GM19238 (cell line): ENCODE results near the gene OR6C70.
"Not testable (repeated sequence)": the region's sequence is repeated elsewhere in the genome, so short reads cannot be mapped to it uniquely, and the experiment has no call there.

Experiments
- DNase-seq: peaks from one replicate; pipeline ENCODE4 v3.0.0; 2011; ENCODE audit warnings: low spot score; ENCODE audit not compliant: insufficient read length

The OR6C70 gene

DNA sequence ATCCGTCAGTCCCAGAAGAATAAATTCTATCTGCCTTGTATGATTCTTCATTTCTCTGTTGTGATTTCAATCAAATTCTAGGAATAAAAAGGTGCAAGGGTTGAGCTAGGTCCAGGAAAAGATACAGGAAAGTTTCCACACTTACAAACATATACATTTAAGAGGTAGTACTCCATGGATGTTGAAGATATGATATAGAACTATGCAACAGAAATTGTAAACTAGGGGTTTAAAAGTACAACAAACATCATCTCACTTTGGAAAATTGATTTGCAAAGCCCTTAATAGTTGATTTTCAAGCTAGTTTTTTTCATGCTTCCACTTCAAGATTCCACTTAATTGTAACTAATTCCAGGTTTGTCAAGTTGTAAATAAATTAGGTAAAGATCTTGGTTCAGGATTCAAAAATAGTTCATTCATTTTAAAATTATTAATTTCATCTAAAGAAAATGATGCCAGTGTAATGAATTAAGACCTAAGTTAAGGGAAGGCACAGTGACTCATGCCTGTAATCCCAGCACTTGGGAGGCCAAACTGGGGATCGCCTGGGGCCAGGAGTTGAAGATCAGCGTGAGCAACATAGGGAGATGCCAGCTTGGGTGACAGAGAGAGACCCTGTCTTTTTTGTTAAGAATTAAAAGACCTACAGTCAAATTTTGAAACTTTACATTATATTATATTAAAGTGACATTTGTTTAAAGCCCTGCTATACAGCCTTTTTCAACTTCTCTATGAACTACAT lies at the start of gene OR6C70:
Gene OR6C70, minus strand, starts transcription at position 51 of the 742 bp plus-strand sequence. Its CDS starts 0 bp downstream, at position 51.
- no peak for DNase-seq

DNA sequence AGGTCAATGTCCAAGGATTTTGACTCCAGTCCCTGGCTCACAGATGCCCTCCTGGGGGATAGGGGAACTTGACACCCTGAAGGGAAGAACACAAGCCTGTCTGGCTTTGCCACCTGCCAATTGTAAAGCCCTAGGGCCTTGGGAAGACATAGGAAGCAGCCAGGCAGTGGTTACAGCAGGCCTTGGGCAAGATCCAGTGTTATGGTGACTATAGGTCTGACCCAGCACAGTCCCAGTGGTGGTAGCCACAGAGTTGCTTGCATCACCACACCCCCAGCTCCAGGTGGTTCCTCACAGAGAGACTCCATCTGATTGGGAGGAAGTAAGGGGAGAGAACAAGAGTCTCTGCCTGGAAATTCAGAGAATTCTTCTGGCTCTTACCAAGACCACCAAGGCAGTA lies 46.5 kb upstream of the OR6C70 start:
- DNase-seq, result no peak

DNA sequence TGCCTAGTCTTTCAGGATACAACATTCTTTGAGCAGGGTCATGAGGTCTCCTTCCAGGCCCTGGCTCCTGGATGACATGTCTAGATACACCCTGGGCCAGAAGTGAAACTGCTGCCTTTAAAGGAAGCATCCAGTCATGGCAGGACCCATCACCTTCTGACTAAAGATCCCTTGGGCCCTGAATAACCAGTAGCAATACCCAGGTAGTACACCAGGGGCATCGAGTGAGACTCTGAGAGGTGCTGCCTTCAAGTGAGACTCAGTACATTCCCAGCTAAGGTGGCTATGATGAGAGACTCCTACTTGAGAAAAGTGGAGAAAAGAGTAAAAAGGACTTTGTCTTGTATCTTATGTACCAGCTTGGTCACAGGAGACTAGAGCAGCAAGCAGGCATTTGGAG lies 45.8 kb upstream of the OR6C70 start:
- DNase-seq, result no peak

DNA sequence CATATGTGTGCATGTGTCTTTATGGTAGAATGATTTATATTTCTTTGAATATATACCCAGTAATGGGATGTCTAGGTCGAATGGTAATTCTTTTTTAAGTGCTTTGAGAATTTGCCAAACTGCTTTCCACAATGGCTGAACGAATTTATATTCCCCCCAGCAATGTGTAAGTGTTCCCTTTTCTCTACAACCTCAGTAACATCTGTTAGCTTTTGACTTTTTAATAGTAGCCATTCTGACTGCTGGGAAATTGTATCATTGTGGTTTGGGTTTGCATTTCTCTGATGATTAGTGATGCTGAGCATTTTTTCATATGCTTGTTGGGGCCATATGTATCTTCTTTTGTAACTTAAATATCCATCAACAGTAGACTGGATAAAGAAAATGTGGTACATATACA lies 31.7 kb upstream of the OR6C70 start:
- DNase-seq, result no peak

DNA sequence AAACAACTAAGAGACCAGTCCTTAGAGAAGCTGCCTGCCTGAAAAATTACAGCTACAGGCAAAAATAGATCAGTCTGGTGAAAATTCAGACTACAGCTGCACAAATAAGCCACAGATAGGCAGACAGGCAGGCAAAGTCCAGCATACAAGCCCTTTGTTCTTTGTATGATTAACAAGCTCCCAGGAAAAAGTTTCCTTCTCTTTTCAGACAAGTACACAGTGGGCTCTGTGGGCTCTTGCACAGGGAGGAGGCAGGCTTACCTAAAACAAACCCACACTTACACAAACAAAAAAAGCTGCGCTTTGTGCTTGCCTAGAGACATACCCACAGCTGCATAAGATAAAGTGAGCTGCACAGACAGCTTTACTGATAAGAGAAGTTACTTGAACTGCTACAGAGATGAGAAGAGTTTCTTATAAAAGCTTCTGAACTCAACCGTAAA lies 29.9 kb upstream of the OR6C70 start:
- no peak for DNase-seq

DNA sequence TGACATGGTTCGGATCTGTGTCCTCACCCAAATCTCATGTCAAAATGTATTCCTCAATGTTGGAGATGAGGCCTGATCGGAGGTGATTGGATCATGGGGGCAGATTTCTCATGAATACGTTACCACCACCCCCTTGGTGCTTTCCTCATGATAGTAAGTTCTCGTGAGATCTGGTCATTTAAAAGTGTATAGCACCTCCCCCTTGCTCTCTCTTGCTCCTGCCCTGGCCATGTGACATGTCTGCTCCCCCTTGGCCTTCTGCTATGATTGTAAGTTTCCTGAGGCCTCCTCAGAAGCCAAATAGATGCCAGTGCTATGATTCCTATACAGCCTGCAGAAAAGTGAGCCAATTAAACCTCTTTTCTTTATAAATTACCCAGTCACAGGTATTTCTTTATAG lies 29.3 kb upstream of the OR6C70 start:
- DNase-seq, result no peak

DNA sequence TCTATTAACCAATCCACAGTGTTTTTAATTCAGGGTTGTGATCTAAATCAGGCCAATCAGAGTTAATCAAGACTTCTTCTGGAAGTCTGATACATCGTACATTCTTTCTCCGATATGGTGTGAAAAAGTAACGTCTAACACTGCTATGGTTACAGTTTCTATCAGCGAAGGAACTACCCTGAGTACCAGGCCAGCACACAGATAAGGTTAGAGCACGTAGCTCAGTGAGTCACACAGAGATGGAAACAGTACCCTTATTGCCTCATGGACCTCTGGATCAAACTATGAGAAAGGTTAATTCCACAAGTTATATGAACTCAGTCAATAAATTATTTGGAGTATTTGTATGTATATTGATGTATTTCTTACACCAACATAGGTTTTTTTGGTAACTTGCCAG lies 25.6 kb upstream of the OR6C70 start:
- no peak for DNase-seq

DNA sequence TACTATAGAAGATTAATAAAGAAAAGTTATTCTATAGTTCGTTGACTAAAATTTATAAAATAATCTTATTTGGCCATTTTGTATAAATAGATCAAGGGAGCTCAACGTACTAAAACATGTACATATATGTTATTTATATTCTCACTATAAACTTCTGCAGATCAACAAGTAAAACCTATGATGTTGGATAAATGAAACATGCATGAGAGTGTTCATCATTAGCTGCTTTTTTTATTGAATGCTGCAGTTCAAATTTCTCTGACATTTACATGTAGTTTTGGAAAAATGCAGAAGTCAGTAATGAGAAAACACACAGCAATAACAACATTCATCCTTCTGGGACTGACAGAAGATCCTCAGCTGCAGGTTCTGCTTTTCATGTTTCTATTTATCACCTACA lies 22.1 kb upstream of the OR6C70 start, which contains the start of gene OR6C68:
Gene OR6C68, plus strand, starts transcription at position 301 of the 400 bp plus-strand sequence. Its CDS starts 0 bp downstream, at position 301.
- DNase-seq, result no peak

DNA sequence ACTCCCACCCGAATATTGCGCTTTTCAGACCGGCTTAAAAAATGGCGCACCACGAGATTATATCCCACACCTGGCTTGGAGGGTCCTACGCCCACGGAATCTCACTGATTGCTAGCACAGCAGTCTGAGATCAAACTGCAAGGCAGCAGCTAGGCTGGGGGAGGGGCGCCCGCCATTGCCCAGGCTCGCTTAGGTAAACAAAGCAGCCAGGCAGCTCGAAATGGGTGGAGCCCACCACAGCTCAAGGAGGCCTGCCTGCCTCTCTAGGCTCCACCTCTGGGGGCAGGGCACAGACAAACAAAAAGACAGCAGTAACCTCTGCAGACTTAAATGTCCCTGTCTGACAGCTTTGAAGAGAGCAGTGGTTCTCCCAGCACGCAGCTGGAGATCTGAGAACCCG lies 14.3 kb upstream of the OR6C70 start:
- DNase-seq, result not testable (repeated sequence)

DNA sequence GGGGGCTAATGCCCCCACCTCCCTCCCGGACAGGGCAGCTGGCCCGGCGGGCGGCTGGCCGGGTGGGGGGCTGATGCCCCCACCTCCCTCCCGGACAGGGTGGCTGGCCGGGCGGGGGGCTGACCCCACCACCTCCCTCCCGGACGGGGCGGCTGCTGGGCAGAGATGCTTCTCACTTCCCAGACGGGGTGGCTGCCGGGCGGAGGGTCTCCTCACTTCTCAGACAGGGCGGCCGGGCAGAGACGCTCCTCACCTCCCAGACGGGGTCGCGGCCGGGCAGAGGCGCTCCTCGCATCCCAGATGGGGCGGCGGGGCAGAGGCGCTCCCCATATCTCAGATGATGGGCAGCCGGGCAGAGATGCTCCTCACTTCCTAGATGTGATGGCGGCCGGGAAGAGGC lies 9.2 kb upstream of the OR6C70 start:
- DNase-seq, result not testable (repeated sequence)

DNA sequence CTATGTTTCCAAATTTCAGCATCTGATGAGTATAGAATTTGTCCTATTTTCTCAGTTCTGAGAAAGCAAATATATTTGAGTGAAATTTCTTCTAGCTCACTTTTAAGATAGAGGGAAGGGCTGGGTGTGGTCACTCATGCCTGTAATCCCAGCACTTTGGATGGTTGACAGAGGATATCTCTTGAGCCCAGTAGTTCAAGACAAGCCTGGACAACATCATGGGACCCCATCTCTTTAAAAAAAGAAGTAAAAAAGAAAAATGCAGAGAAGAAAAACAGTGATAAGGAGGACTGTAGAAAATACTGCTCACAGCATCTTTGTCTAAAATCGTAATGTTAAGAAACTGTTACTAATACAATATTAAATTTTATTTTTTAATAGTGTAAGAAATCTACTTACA lies 2.3 kb upstream of the OR6C70 start:
- no peak for DNase-seq

DNA sequence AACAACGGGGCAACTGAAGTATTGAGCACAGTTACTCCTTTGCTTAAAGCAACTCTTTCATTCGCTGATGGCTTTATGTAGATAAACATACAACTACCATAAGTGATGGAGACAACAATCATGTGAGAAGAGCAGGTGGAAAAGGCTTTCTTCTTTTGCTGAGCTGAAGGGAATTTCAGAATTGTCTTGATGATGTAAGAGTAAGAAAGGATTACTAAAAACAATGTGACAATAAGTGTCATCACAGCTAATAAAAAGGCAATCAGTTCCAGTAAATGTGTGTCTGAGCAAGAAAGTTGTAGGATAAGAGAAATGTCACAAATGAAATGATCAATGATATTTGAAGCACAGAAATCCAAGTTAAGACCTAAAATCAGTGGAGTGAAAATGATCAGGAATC lies 647 bp downstream of the OR6C70 start:
- no peak for DNase-seq

DNA sequence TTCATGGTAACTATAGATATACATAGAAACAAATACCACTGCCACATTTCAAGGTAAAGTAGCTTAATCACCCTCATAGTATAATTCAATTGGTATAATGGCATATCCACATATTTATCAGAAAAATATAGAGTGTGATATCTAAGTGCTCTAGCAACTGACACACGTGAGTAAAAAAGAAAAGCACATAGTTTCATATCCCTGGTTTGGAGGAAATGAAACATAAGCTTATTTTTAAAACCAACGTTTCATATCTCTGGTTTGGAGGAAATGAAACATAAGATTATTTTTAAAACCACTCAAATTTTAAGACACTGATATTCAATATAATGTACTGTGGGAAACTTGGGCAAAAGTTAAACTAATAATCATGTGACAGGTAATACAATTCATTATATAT lies 2.1 kb downstream of the OR6C70 start:
- DNase-seq, result no peak

DNA sequence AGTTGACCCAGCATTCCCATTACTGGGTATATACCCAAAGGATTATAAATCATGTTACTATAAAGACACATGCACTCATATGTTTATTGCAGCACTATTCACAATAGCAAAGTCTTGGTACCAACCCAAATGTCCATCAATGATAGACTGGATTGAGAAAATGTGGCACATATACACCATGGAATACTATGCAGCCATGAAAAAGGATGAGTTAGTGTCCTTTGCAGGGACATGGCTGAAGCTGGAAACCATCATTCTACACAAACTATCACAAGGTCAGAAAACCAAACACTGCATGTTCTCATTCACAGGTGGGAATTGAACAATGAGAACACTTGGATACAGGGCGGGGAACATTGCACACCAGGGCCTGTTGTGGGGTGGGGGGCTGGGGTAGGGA lies 5.0 kb downstream of the OR6C70 start:
- not testable (repeated sequence) for DNase-seq

DNA sequence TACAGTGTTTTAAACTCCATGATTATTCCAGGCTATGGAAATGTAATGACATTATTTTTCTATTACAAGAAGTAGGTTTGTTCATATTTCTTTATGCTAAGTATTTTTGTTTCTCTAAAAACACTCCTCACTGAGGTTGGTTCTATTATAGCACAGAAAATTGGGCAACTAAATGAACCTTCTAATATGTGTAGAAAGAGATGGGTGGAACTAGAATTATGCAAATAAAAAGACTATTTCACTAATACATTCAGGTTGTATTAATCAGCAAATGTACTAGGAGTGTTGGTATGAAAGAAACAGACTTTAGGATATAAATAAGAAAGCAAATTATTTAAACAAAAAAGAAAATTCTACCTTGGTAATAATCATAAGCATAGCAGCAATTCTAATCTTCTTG lies 21.1 kb downstream of the OR6C70 start:
- DNase-seq, result no peak

DNA sequence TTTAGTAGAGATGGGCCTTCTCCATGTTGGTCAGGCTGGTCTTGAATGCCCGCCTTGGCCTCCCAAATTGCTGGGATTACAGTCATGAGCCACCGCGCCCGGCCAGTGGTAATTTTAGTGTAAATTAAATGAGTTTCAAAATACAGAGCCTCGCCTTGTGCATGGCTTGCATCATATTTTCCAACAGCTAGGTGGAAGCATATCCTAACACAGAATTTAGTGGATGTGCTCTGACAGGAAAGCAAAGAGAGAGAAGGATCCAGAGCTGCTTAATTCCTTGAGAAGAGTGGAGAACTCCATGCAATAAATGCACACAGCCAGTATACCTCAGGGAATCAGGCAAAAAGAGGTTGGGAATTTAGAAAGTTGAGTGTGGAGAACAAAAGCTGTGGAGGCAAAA lies 23.6 kb downstream of the OR6C70 start:
- DNase-seq, result no peak

DNA sequence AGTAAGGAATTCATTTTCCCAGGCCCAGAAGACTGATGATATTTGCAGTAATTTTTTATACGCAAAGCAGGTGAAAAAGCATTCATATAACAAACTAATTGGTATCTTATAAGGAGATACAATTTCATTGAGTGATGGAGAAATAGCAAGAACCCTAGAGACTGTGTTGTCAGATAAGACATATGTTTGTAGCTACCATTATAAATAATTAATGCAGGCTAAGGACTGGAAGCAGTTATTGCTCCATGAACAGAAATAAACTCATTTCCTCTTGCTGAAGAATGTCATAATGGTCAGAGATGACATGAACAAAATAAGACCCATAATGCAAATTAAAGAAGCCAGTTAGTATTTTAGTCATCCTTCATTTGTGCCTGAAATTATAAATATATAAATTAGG lies 24.6 kb downstream of the OR6C70 start:
- no peak for DNase-seq

DNA sequence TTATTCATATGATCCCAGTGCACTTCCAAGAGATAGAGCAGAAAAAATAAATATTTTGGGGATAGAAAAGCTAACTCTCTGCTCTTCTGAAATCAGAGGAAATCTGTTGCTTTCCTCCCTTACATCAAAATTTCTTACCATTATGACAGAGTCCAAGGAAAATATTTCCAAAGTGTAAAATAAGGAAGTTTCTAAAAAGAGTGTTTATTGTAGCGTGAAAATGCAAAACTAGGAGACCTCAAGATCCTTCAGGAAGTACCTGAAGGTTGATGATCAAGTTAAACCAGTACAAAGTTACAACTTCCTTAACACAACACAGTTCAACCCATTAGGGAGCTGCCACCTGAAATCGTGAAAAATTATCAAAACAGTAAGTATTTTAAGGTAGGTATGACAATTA lies 26.2 kb downstream of the OR6C70 start, which contains the start of gene OR6C2:
Gene OR6C2, plus strand, starts transcription at position 301 of the 400 bp plus-strand sequence. CDS start 8,138 bp downstream, outside the sequence.
- DNase-seq, result no peak

DNA sequence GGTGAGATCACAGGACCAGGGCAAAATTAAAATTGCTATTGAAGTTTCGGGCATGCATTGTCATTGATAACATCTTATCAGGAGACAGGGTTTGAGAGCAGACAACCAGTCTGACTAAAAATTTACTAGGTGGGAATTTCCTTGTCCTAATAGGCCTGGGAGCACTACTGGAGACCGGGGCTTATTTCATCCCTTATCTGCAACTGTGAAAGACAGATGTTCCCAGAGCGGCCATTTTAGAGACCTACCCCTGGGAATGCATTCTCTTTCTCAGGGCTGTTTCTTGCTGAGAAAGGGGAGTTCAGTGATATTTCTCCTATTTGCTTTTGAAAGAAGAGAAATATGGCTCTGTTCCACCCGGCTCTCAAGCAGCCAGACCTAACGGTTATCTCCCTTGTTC lies 28.7 kb downstream of the OR6C70 start:
- not testable (repeated sequence) for DNase-seq

DNA sequence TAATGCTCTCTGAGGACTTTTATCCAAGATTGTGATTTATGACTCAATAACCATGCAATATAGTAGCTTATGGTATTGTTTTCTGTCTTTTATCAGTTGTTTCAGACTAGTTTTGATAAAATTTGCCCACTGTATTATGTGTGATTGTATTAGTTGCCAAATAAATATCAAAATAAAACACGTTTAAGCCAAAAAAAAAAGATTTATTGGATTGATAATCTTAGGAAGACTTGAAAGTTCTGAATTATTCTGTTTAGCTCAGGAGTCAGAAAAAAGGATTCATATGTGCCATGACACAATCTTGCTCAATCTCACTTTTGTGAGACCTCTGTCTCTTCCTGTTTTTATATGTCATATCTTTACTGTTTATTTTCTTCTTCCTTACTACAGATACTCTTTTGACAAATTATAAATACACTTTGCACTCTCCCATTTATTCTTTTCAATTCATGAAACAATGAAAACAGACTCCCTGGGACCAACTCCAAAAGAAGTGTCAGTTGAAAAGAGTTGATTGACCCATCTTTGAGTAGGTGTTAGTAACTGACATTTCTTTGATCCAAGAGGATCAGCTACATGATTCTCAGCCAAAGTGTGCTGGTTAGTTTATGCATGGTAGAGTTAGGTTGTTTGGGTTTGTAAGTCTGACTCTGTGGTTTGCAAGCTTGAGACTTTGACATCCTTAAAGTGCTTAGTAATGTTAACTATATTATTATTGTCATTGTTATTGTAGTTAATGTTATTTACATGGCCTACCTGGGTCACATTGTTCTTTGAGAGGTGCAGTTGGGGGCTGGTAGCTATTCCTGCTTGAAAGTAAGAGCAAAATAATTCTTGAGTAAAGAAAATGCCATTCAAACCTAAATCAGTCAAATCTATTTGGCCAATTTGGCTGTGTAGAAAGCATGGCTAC lies 41.4 kb downstream of the OR6C70 start:
- no peak for DNase-seq

DNA sequence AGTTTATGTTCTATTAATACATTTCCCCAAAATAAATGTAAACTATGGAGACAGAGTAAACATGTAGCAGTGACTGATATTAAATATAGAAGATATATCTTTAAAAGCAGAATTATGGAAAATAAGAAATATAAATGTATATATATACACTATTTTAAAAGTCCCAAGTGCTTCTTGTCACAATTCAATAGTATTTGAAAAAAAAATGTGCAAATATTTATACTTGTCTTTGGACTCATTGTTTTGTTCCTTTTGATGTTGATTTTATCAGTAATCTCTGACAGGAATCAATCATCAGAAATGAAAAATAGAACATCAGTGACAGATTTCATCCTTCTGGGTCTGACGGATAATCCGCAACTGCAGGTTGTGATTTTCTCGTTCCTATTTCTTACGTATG lies 44.0 kb downstream of the OR6C70 start, which contains the start of gene OR6C76:
Gene OR6C76, plus strand, starts transcription at position 301 of the 400 bp plus-strand sequence. Its CDS starts 0 bp downstream, at position 301.
- no peak for DNase-seq

DNA sequence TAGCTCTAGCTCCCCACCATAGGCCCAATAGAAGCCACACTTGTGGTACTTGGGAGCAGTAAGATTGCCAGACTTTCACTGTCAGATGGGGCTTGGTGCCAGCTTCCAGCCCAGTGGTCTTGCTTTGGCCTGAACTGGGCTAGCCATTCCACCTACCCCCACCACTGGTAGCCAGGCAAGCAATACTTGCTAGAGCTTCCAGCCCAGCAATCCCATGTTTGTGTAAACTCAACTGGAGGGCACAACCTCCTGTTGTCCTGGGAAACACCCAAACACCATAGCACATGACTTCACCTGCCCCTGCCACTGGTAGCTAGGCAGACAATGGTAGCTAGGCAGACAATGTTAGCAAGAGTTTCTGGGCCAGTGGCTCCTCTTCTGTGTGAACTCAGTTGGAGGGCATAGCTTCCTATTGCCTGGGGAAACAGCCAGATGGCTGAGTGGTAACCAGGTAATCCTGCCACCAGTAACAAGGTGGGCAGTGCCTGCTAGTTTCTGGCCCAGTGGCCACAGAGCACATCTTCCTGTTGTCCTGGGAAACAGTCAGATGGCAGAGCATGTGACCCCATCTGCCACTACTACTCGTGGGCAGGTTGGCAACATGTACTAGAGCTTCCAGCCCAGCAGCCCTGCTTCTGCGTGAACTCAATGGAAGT lies 49.5 kb downstream of the OR6C70 start:
- no peak for DNase-seq
